ENCODE data around the gene TRMT6.

DNA sequence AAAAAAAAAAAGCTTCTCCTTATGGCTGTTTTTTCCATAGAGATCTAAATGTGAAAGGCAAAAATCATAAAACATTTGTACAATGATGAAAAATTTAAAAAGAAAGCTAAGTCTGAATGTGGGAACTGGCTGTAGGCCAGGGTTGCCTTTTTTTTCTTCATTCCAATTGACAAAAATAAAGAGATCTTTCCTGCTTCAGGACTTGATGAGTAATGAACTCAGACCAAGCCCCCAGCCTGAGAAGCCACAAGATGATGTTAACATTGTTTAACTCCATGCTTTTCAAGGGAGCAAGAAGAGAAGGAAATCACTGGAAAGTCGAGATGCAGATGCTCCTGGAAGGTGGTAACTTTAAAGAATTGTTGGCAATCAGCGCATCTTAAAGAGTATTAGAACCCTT is 41.4 kb downstream of the TRMT6 start:
- TF ChIP-seq, protein P1, sequence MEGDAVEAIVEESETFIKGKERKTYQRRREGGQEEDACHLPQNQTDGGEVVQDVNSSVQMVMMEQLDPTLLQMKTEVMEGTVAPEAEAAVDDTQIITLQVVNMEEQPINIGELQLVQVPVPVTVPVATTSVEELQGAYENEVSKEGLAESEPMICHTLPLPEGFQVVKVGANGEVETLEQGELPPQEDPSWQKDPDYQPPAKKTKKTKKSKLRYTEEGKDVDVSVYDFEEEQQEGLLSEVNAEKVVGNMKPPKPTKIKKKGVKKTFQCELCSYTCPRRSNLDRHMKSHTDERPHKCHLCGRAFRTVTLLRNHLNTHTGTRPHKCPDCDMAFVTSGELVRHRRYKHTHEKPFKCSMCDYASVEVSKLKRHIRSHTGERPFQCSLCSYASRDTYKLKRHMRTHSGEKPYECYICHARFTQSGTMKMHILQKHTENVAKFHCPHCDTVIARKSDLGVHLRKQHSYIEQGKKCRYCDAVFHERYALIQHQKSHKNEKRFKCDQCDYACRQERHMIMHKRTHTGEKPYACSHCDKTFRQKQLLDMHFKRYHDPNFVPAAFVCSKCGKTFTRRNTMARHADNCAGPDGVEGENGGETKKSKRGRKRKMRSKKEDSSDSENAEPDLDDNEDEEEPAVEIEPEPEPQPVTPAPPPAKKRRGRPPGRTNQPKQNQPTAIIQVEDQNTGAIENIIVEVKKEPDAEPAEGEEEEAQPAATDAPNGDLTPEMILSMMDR (IDR thresholded peaks at IDR 0.05) = no peak
- TF ChIP-seq POLR2A (IDR thresholded peaks at IDR 0.05) (no peak), EP300 (IDR thresholded peaks at IDR 0.05) (no peak), POLR2AphosphoS5 (IDR thresholded peaks at IDR 0.05) (no peak)
